ENCODE results near the gene ASIC4. TPM values are rescaled to one million over a fixed set of nuclear protein-coding genes. Genes with fewer than 3 reads are reported as not detected.

The ASIC4 gene
- total and polyA plus RNA-seq, 9 of the 15 experiments (the other 6 are each of a cell fraction or from before 2014, with no cell fraction given) = 0.07 to 19.2 (median 4.8) TPM

- TF ChIP-seq JUND (IDR thresholded peaks at IDR 0.05; ENCODE audit: borderline replicate concordance, low read depth, low read length) (peak; percentile 37; the same call in 1 of the 2 replicates), JUND (tag; IDR thresholded peaks at IDR 0.05; ENCODE audit: borderline replicate concordance, low read depth, low read length) (no peak; the same call in 2 of the 3 replicates), MYC (IDR thresholded peaks at IDR 0.05; ENCODE audit: low read depth, low read length) (peak; percentile 82), MYC (CRISPR knock-in tag; IDR thresholded peaks at IDR 0.05; ENCODE audit: borderline replicate concordance, low read depth) (no peak), E2F6 (IDR thresholded peaks at IDR 0.05; ENCODE audit: borderline replicate concordance in 1 of 2, extremely low read depth in 1 of 2, insufficient read depth in 1 of 2, insufficient read length in 1 of 2, low read depth in 1 of 2, low read length in 1 of 2, poor library complexity in 1 of 2, severe bottlenecking in 1 of 2) (peak; percentile 19 to 26), EP300 (IDR thresholded peaks at IDR 0.05; ENCODE audit: low read length) (peak; percentile 20; the same call in 1 of the 2 replicates), CHD4 (IDR thresholded peaks at IDR 0.05; ENCODE audit: insufficient read depth, insufficient replicate concordance, low read depth, low read length, poor library complexity, severe bottlenecking) (no peak)
Observed at GRCh38 chr2:219495531-219496122, 18.7 kb upstream of the ASIC4 start (continued).

DNA sequence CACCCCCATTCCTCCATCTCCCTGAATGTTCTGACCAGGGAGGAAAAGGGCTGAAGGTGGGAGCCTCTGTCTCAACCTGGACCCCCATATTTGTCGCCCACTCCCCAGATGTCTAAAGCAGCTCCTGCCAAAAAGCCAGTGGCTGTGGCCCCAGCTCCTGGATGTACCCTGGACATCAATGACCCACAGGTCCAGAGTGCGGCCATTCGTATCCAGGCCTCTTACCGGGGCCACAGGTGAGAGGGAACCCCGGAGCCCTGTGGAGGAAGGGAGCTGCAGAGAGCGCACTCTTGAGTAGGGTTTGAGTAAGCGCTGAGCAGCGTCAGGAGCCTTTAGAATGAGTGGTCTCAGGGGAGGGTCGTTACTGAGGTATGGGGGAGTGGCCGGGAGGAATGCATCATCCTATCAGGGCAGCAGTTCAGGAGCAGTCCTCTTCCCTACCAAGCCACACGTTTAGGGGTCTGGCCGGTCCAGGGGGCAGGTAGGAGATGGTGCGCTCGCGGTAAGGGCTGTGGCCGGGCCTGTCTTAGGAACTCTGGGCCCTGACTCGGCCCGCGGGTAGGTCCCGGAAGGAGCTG lies 17.9 kb upstream of the ASIC4 start:
- ChIA-PET POLR2A (interaction anchor here (0.7 to 0.8 kb wide), 3 partner anchors 11 to 88 kb away, joined by 3 to 4 read pairs (median 3); no protein-coding TSS in a partner anchor), CTCF (ENCODE audit: low intra/inter-chr PET ratio) (interaction anchor here (0.8 to 2.2 kb wide), 3 partner anchors 13 to 34 kb away, joined by 3 to 9 read pairs (median 3); no protein-coding TSS in a partner anchor)
- no peak overlapping the region for H3K27ac ChIP-seq (ENCODE audit: extremely low read depth, low read depth, low read length)
- no peak for ATAC-seq
- H3K79me2 ChIP-seq (ENCODE audit: control insufficient read depth, insufficient read depth, low read length) = peaks cover 37% of the 10 kb centered on the region
- in situ Hi-C loops (cut with MboI) (no loop called here), intact Hi-C loops (cut with micrococcal nuclease) (no loop called here)
- peak overlapping the region in 1 of 2 experiments; percentile 81; a peak in 1 of 4 replicates for H3K9ac ChIP-seq (ENCODE audit: insufficient read depth in 1 of 2, low read depth in 2 of 2, low read length in 2 of 2)
- H3K36me3 ChIP-seq (ENCODE audit: control insufficient read depth, insufficient read depth, low read length) = no peaks in the 10 kb centered on the region
- no peak overlapping the region for H2AFZ ChIP-seq (ENCODE audit: low read depth, low read length)
- H3K4me1 ChIP-seq (replicated peaks in 1 of 2; ENCODE audit: control insufficient read depth in 2 of 2, insufficient read depth in 2 of 2, low read length in 2 of 2) = peaks cover 33 to 65% of the 10 kb centered on the region in 2 experiments
- no TSS peak for BruUV-seq (replicated peaks)
- FAIRE-seq = no peak
- no peak overlapping the region for H3K4me3 ChIP-seq
- no peak for DNase-seq (ENCODE audit: extremely low read depth in 1 of 4, low spot score in 3 of 4)
- H3K27me3 ChIP-seq (ENCODE audit: control insufficient read depth in 2 of 2, insufficient read depth in 2 of 2, low read length in 2 of 2) = no peaks in the 10 kb centered on the region
- TF ChIP-seq, protein P1, sequence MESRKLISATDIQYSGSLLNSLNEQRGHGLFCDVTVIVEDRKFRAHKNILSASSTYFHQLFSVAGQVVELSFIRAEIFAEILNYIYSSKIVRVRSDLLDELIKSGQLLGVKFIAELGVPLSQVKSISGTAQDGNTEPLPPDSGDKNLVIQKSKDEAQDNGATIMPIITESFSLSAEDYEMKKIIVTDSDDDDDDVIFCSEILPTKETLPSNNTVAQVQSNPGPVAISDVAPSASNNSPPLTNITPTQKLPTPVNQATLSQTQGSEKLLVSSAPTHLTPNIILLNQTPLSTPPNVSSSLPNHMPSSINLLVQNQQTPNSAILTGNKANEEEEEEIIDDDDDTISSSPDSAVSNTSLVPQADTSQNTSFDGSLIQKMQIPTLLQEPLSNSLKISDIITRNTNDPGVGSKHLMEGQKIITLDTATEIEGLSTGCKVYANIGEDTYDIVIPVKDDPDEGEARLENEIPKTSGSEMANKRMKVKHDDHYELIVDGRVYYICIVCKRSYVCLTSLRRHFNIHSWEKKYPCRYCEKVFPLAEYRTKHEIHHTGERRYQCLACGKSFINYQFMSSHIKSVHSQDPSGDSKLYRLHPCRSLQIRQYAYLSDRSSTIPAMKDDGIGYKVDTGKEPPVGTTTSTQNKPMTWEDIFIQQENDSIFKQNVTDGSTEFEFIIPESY (CRISPR knock-in tag; IDR thresholded peaks at IDR 0.05) = 0 out of 2 replicates have a peak, but pooled peaks have one; percentile 46
- no peak for TF ChIP-seq RAD21 (CRISPR knock-in tag; conservative IDR thresholded peaks at IDR 0.05 in 1 of 2, IDR thresholded peaks at IDR 0.05 in 1 of 2)
- no peaks in the 10 kb centered on the region for H3K9me1 ChIP-seq (ENCODE audit: control insufficient read depth, insufficient read depth, low read length)
- H3K4me2 ChIP-seq (ENCODE audit: insufficient read depth, low read length) = no peak overlapping the region
- 89% methylated on average over 10 of the region's 20 CpGs for WGBS (ENCODE audit: insufficient coverage, low coverage, missing lambda C conversion rate)
- no peaks in the 10 kb centered on the region for H4K20me1 ChIP-seq (replicated peaks; ENCODE audit: control insufficient read depth, insufficient read depth, low read length)
- no peaks in the 10 kb centered on the region for H3K9me3 ChIP-seq (replicated peaks; ENCODE audit: control insufficient read depth, insufficient read depth, low read depth, low read length)

All from K562 (cell line).